ENCODE measurements around the gene ILKAP. TPM values are rescaled to one million over a fixed set of nuclear protein-coding genes. Genes with fewer than 3 reads are reported as not detected.

The ILKAP gene
- total and polyA plus RNA-seq, 2 donors, result 22.3 to 67.0 TPM

GRCh38 chr2:238244151-238244550 is 40.7 kb upstream of the ILKAP start:
- 96% methylated on average over 5 of the region's 5 CpGs for WGBS
- Histone ChIP-seq H3K36me3 (ENCODE audit: control insufficient read depth in 2 of 2, insufficient read depth in 2 of 2, low read length in 1 of 2) (peaks cover 4 to 11% of the 10 kb centered on the region in 2 donors), H3K4me3 (ENCODE audit: low read length in 2 of 2) (no peak overlapping the region), H3K27me3 (ENCODE audit: control insufficient read depth in 2 of 2, insufficient read depth in 1 of 2, low read length in 1 of 2) (peaks cover 28 to 32% of the 10 kb centered on the region in 2 donors), H3K4me1 (ENCODE audit: control insufficient read depth in 2 of 2, insufficient read depth in 2 of 2, low read length in 2 of 2) (peaks cover 0 to 4% of the 10 kb centered on the region in 2 donors), H3K27ac (ENCODE audit: low read depth in 1 of 2, low read length in 1 of 2) (no peak overlapping the region), H3K9me3 (ENCODE audit: control insufficient read depth in 2 of 2, insufficient read depth in 1 of 2, low read length in 1 of 2) (peaks cover 0 to 4% of the 10 kb centered on the region in 2 donors)
- DNase-seq (ENCODE audit: low read depth in 6 of 9, low spot score in 9 of 9), result no peak

- Histone ChIP-seq H3K27ac (ENCODE audit: low read depth in 1 of 2, low read length in 1 of 2) (no peak overlapping the region), H3K27me3 (ENCODE audit: control insufficient read depth in 2 of 2, insufficient read depth in 1 of 2, low read length in 1 of 2) (peaks cover 32 to 38% of the 10 kb centered on the region in 2 donors), H3K4me3 (ENCODE audit: low read length in 2 of 2) (no peak overlapping the region), H3K36me3 (ENCODE audit: control insufficient read depth in 2 of 2, insufficient read depth in 2 of 2, low read length in 1 of 2) (peaks cover 4 to 11% of the 10 kb centered on the region in 2 donors), H3K9me3 (ENCODE audit: control insufficient read depth in 2 of 2, insufficient read depth in 1 of 2, low read length in 1 of 2) (peaks cover 0 to 9% of the 10 kb centered on the region in 2 donors), H3K4me1 (ENCODE audit: control insufficient read depth in 2 of 2, insufficient read depth in 2 of 2, low read length in 2 of 2) (peaks cover 0 to 7% of the 10 kb centered on the region in 2 donors)
- 98% methylated on average over 10 of the region's 10 CpGs for WGBS
- no peak for DNase-seq (ENCODE audit: low read depth in 6 of 9, low spot score in 9 of 9)
Observed at GRCh38 chr2:238243496-238244076, 40.1 kb upstream of the ILKAP start.

GRCh38 chr2:238242731-238243495 is 39.4 kb upstream of the ILKAP start:
- Histone ChIP-seq H3K27me3 (ENCODE audit: control insufficient read depth in 2 of 2, insufficient read depth in 1 of 2, low read length in 1 of 2) (peaks cover 37 to 45% of the 10 kb centered on the region in 2 donors), H3K36me3 (ENCODE audit: control insufficient read depth in 2 of 2, insufficient read depth in 2 of 2, low read length in 1 of 2) (peaks cover 4 to 11% of the 10 kb centered on the region in 2 donors), H3K27ac (ENCODE audit: low read depth in 1 of 2, low read length in 1 of 2) (no peak overlapping the region), H3K4me3 (ENCODE audit: low read length in 2 of 2) (no peak overlapping the region), H3K9me3 (ENCODE audit: control insufficient read depth in 2 of 2, insufficient read depth in 1 of 2, low read length in 1 of 2) (peaks cover 0 to 15% of the 10 kb centered on the region in 2 donors), H3K4me1 (ENCODE audit: control insufficient read depth in 2 of 2, insufficient read depth in 2 of 2, low read length in 2 of 2) (peaks cover 0 to 7% of the 10 kb centered on the region in 2 donors)
- no peak for DNase-seq (ENCODE audit: low read depth in 6 of 9, low spot score in 9 of 9)
- 94% methylated on average over 7 of the region's 7 CpGs for WGBS

DNA sequence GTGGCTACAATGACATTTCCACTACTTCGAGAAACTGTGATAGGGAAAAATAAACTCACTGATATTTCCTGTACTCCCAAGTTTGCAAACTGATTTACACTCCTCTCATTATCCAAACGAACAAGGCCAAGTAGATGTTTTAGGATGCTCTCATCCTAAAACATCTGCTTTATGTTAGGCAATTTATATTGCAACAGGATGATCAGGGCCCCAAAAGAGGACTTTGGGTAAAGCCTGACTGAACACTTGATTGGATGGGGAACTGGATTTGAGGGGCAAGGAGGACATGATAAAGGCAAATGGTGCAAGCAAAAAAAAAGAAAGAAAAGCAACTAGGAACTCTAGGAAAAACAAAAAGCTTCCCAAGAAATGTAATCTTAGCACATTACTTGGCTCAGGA is 38.5 kb upstream of the ILKAP start:
- H3K27ac ChIP-seq (ENCODE audit: low read depth in 1 of 2, low read length in 1 of 2), result no peak overlapping the region
- 97% methylated on average over 2 of the region's 2 CpGs for WGBS

GRCh38 chr2:238240757-238241711 is 37.5 kb upstream of the ILKAP start:
- Histone ChIP-seq H3K4me1 (ENCODE audit: control insufficient read depth in 2 of 2, insufficient read depth in 2 of 2, low read length in 2 of 2) (peaks cover 0 to 7% of the 10 kb centered on the region in 2 donors), H3K9me3 (ENCODE audit: control insufficient read depth in 2 of 2, insufficient read depth in 1 of 2, low read length in 1 of 2) (peaks cover 0 to 15% of the 10 kb centered on the region in 2 donors), H3K36me3 (ENCODE audit: control insufficient read depth in 2 of 2, insufficient read depth in 2 of 2, low read length in 1 of 2) (peaks cover 4 to 11% of the 10 kb centered on the region in 2 donors), H3K27ac (ENCODE audit: low read depth in 1 of 2, low read length in 1 of 2) (no peak overlapping the region), H3K27me3 (ENCODE audit: control insufficient read depth in 2 of 2, insufficient read depth in 1 of 2, low read length in 1 of 2) (peaks cover 46 to 64% of the 10 kb centered on the region in 2 donors), H3K4me3 (ENCODE audit: low read length in 2 of 2) (peak overlapping the region in 1 of 2 donors; percentile 58)
- 10% methylated on average over 71 of the region's 71 CpGs for WGBS
- peak in 1 of 9 donors; percentile 28 for DNase-seq (ENCODE audit: low read depth in 6 of 9, low spot score in 9 of 9)

More for the DNA sequence above, 38.5 kb upstream of the ILKAP start:
- no peak for DNase-seq (ENCODE audit: low read depth in 6 of 9, low spot score in 9 of 9)
- Histone ChIP-seq H3K9me3 (ENCODE audit: control insufficient read depth in 2 of 2, insufficient read depth in 1 of 2, low read length in 1 of 2) (peaks cover 0 to 15% of the 10 kb centered on the region in 2 donors), H3K27me3 (ENCODE audit: control insufficient read depth in 2 of 2, insufficient read depth in 1 of 2, low read length in 1 of 2) (peaks cover 43 to 54% of the 10 kb centered on the region in 2 donors), H3K36me3 (ENCODE audit: control insufficient read depth in 2 of 2, insufficient read depth in 2 of 2, low read length in 1 of 2) (peaks cover 4 to 11% of the 10 kb centered on the region in 2 donors), H3K4me3 (ENCODE audit: low read length in 2 of 2) (no peak overlapping the region), H3K4me1 (ENCODE audit: control insufficient read depth in 2 of 2, insufficient read depth in 2 of 2, low read length in 2 of 2) (peaks cover 0 to 7% of the 10 kb centered on the region in 2 donors)

GRCh38 chr2:238239863-238240756 is 36.6 kb upstream of the ILKAP start, which contains the start of gene HES6:
HES6 (minus strand) TSS chr2:238240038; CDS start chr2:238239905, 133 bp downstream.
- peak within 1 kb of the TSS; percentile 29 to 58 for H3K4me3 ChIP-seq (ENCODE audit: low read length in 2 of 2)
- 1% methylated on average over 105 of the region's 105 CpGs for WGBS
- peak in 7 of 9 donors; percentile 34 to 80 (median 60) for DNase-seq (ENCODE audit: low read depth in 6 of 9, low spot score in 9 of 9)
- H3K36me3 ChIP-seq (ENCODE audit: control insufficient read depth in 2 of 2, insufficient read depth in 2 of 2, low read length in 1 of 2), result peaks cover 1% of the 10 kb centered on the region in 2 donors
- no peak within 1 kb of the TSS for H3K27ac ChIP-seq (ENCODE audit: low read depth in 1 of 2, low read length in 1 of 2)
- peaks cover 0 to 7% of the 10 kb centered on the region in 2 donors for H3K4me1 ChIP-seq (ENCODE audit: control insufficient read depth in 2 of 2, insufficient read depth in 2 of 2, low read length in 2 of 2)
- peaks cover 0 to 15% of the 10 kb centered on the region in 2 donors for H3K9me3 ChIP-seq (ENCODE audit: control insufficient read depth in 2 of 2, insufficient read depth in 1 of 2, low read length in 1 of 2)
- peaks cover 50 to 73% of the 10 kb centered on the region in 2 donors for H3K27me3 ChIP-seq (ENCODE audit: control insufficient read depth in 2 of 2, insufficient read depth in 1 of 2, low read length in 1 of 2)

GRCh38 chr2:238239543-238239862 is 36.0 kb upstream of the ILKAP start:
- H3K4me1 ChIP-seq (ENCODE audit: control insufficient read depth in 2 of 2, insufficient read depth in 2 of 2, low read length in 2 of 2), result peaks cover 0 to 9% of the 10 kb centered on the region in 2 donors
- DNase-seq (ENCODE audit: low read depth in 6 of 9, low spot score in 9 of 9), result peak in 2 of 9 donors; percentile 16 to 45
- WGBS, result under 1% methylated on average over 43 of the region's 43 CpGs
- no peaks in the 10 kb centered on the region for H3K36me3 ChIP-seq (ENCODE audit: control insufficient read depth in 2 of 2, insufficient read depth in 2 of 2, low read length in 1 of 2)
- H3K4me3 ChIP-seq (ENCODE audit: low read length in 2 of 2), result peak overlapping the region in 1 of 2 donors; percentile 58
- peaks cover 0 to 15% of the 10 kb centered on the region in 2 donors for H3K9me3 ChIP-seq (ENCODE audit: control insufficient read depth in 2 of 2, insufficient read depth in 1 of 2, low read length in 1 of 2)
- H3K27me3 ChIP-seq (ENCODE audit: control insufficient read depth in 2 of 2, insufficient read depth in 1 of 2, low read length in 1 of 2), result peaks cover 50 to 79% of the 10 kb centered on the region in 2 donors
- no peak overlapping the region for H3K27ac ChIP-seq (ENCODE audit: low read depth in 1 of 2, low read length in 1 of 2)

Measured in thymus (tissue), 11 donors.